Bronchial epithelial cell (primary cell): ENCODE measurements around the gene TENM4. TPM values are rescaled to one million over a fixed set of nuclear protein-coding genes. Genes with fewer than 3 reads are reported as not detected.
A peak's percentile ranks its signal among the peaks of the same experiment; 100 is the strongest.

Experiments
- DNase-seq: peaks from one replicate; pipeline ENCODE4 v3.0.0-alpha.2; 2010; ENCODE audit warnings: low read depth
- FAIRE-seq: peaks from 2 replicates; lab custom pipeline; 2011; peaks lifted over from hg19 to GRCh38; lab: Jason Lieb, UNC
- H3K27me3 ChIP-seq: 2 replicates; pipeline ENCODE4 v1.5.1; 2011; ENCODE audit warnings: low read length; ENCODE audit not compliant: control insufficient read depth, insufficient read depth
- H3K36me3 ChIP-seq: 2 replicates; pipeline ENCODE4 v1.5.1; 2011; ENCODE audit warnings: low read length; ENCODE audit not compliant: control insufficient read depth, insufficient read depth
- H3K4me3 ChIP-seq: 2 replicates; pipeline ENCODE4 v1.5.1; 2011; ENCODE audit warnings: mild to moderate bottlenecking, low read depth, low read length, control low read depth
- CTCF ChIP-seq: IDR thresholded peaks from 2 replicates; pipeline ENCODE4 v1.5.1; 2011; ENCODE audit warnings: mild to moderate bottlenecking, moderate library complexity, low read length, control low read depth, inconsistent platforms; ENCODE audit not compliant: insufficient read depth, severe bottlenecking
- total RNA-seq: library from RNA; depleted of rRNA; stranded (reverse); fragments of >200 nt; gene quantifications from 2 replicates; pipeline ENCODE4 v1.2.1, GENCODE V29; 2014

The TENM4 gene
- total RNA-seq, 1 donor from 2014 or later, result 6.1 TPM

GRCh38 chr11:79388201-79388600, 52.6 kb downstream of the TENM4 start:
- Histone ChIP-seq H3K36me3 (no peaks in the 10 kb centered on the region), H3K27me3 (no peaks in the 10 kb centered on the region), H3K4me3 (no peak overlapping the region)
- no peak for TF ChIP-seq CTCF
- DNase-seq (no peak), FAIRE-seq (no peak)

- Histone ChIP-seq H3K4me3 (no peak overlapping the region), H3K36me3 (no peaks in the 10 kb centered on the region), H3K27me3 (no peaks in the 10 kb centered on the region)
- TF ChIP-seq CTCF, result no peak
- no peak for DNase-seq
- no peak for FAIRE-seq
Measured at GRCh38 chr11:79383874-79384273, 57.0 kb downstream of the TENM4 start.

GRCh38 chr11:79382301-79383050, 58.4 kb downstream of the TENM4 start:
- H3K36me3 ChIP-seq, result no peaks in the 10 kb centered on the region
- TF ChIP-seq CTCF, result no peak
- no peak for DNase-seq
- no peaks in the 10 kb centered on the region for H3K27me3 ChIP-seq
- no peak for FAIRE-seq
- no peak overlapping the region for H3K4me3 ChIP-seq

- no peaks in the 10 kb centered on the region for H3K36me3 ChIP-seq
- no peaks in the 10 kb centered on the region for H3K27me3 ChIP-seq
- no peak for TF ChIP-seq CTCF
- no peak overlapping the region for H3K4me3 ChIP-seq
- no peak for DNase-seq
- FAIRE-seq, result peak; percentile 32
Measured at GRCh38 chr11:79381036-79381435, 59.8 kb downstream of the TENM4 start.

GRCh38 chr11:79377406-79377805, 63.4 kb downstream of the TENM4 start:
- H3K4me3 ChIP-seq, result no peak overlapping the region
- FAIRE-seq (no peak), DNase-seq (no peak)
- no peaks in the 10 kb centered on the region for H3K36me3 ChIP-seq
- H3K27me3 ChIP-seq, result no peaks in the 10 kb centered on the region
- TF ChIP-seq CTCF, result no peak
